HepG2 (cell line): Measurements from ENCODE around the gene SHBG. TPM values are rescaled to one million over a fixed set of nuclear protein-coding genes. Genes with fewer than 3 reads are reported as not detected.

ENCODE experiments used
- GFI1 ChIP-seq: sonication (generic); formaldehyde crosslinking; IDR thresholded peaks from 2 replicates; pipeline ENCODE4 v1.5.0; 2020; ENCODE audit warnings: missing genetic modification reagents, mild to moderate bottlenecking, borderline replicate concordance
- HDAC6 ChIP-seq: fragments of 200-600 bp; sonication (generic); IDR thresholded peaks from 2 replicates; pipeline ENCODE4 v1.7.0; 2017; ENCODE audit warnings: mild to moderate bottlenecking, antibody characterized with exemption, low read length, low read depth
- IKZF4 ChIP-seq: sonication (generic); formaldehyde crosslinking; IDR thresholded peaks from 2 replicates; pipeline ENCODE4 v1.5.1; 2020; ENCODE audit warnings: borderline replicate concordance, mild to moderate bottlenecking, low read depth, missing genetic modification reagents; ENCODE audit errors: not compliant biosample characterization
- NPAS2 ChIP-seq: sonication (generic); formaldehyde crosslinking; IDR thresholded peaks from 2 replicates; pipeline ENCODE4 v1.8.0; 2022; ENCODE audit warnings: mild to moderate bottlenecking, missing genetic modification reagents, borderline replicate concordance
- NR2C2 ChIP-seq: sonication (generic); formaldehyde crosslinking; IDR thresholded peaks from 2 replicates; pipeline ENCODE4 v1.4.0; 2020; ENCODE audit warnings: missing genetic modification reagents, mild to moderate bottlenecking, moderate library complexity, borderline replicate concordance
- SNRNP70 ChIP-seq: fragments of 200-400 bp; formaldehyde crosslinking; IDR thresholded peaks from 2 replicates; pipeline ENCODE4 v1.6.1; 2017; ENCODE audit warnings: mild to moderate bottlenecking, low read depth, low read length, moderate library complexity
- TOPORS ChIP-seq: sonication (generic); formaldehyde crosslinking; IDR thresholded peaks from 2 replicates; pipeline ENCODE4 v1.8.0; 2023; ENCODE audit warnings: mild to moderate bottlenecking, missing genetic modification reagents
- ZNF101 ChIP-seq: sonication (generic); formaldehyde crosslinking; IDR thresholded peaks from 2 replicates; pipeline ENCODE4 v1.4.0; 2020; ENCODE audit warnings: mild to moderate bottlenecking, low read depth, missing genetic modification reagents, borderline replicate concordance
- ZNF296 ChIP-seq: sonication (generic); formaldehyde crosslinking; conservative IDR thresholded peaks from 2 replicates; pipeline ENCODE4 v1.5.0; 2020; ENCODE audit warnings: mild to moderate bottlenecking, missing genetic modification reagents
- ZNF430 ChIP-seq: sonication (generic); formaldehyde crosslinking; IDR thresholded peaks from 2 replicates; pipeline ENCODE4 v1.9.0; 2021; ENCODE audit warnings: mild to moderate bottlenecking, missing genetic modification reagents
- ZNF562 ChIP-seq: sonication (generic); formaldehyde crosslinking; IDR thresholded peaks from 2 replicates; pipeline ENCODE4 v1.8.0; 2022; ENCODE audit warnings: missing genetic modification reagents, borderline replicate concordance
- polyA plus RNA-seq, 8 experiments: library from polyadenylated mRNA; depleted of rRNA in 3 of 8; stranded (reverse) in 7 of 8; unstranded in 1 of 8; fragments of >200 nt; fragmentation: Illumina TruSeq in 4 of 8; extraction: Trizol in 4 of 8; gene quantifications; 2 replicates each; pipeline versions ENCODE4 v1.2.1 to v1.2.3, GENCODE V29; 2011 to 2016; ENCODE audit warnings: low read depth in 4 of 8, missing spikeins in 1 of 8, mixed read lengths in 1 of 8; ENCODE audit not compliant: insufficient read depth in 1 of 8
- total RNA-seq, 5 experiments: library from RNA; depleted of rRNA; stranded (reverse); fragments of >200 nt; fragmentation: Illumina TruSeq; extraction: Trizol; gene quantifications; 2 replicates each; pipeline ENCODE4 v1.2.3, GENCODE V29; 2016; ENCODE audit warnings: low read depth in 1 of 5
- TF ChIP-seq, protein P1 (sequence below): sonication (generic); formaldehyde crosslinking; IDR thresholded peaks from 2 replicates; pipeline ENCODE4 v1.9.0; 2021; ENCODE audit warnings: missing genetic modification reagents, mild to moderate bottlenecking, borderline replicate concordance
- TF ChIP-seq, protein P2 (sequence below): IDR thresholded peaks from 2 replicates; pipeline ENCODE4 v1.6.1; 2016; ENCODE audit warnings: control low read depth
- TF ChIP-seq, protein P3 (sequence below): sonication (generic); formaldehyde crosslinking; IDR thresholded peaks from 2 replicates; pipeline ENCODE4 v1.5.1; 2020; ENCODE audit warnings: mild to moderate bottlenecking, missing genetic modification reagents, moderate library complexity
- TF ChIP-seq, protein P4 (sequence below): sonication (generic); formaldehyde crosslinking; conservative IDR thresholded peaks from 2 replicates; pipeline ENCODE4 v1.8.0; 2022; ENCODE audit warnings: missing genetic modification reagents
- TF ChIP-seq, protein P5 (sequence below): sonication (generic); formaldehyde crosslinking; IDR thresholded peaks from 2 replicates; pipeline ENCODE4 v1.4.0; 2020; ENCODE audit warnings: missing genetic modification reagents

The SHBG gene
- total and polyA plus RNA-seq, 2 of the 13 experiments (the other 11 are each of a cell fraction or from before 2014, with no cell fraction given): 4.0 to 6.1 TPM

DNA sequence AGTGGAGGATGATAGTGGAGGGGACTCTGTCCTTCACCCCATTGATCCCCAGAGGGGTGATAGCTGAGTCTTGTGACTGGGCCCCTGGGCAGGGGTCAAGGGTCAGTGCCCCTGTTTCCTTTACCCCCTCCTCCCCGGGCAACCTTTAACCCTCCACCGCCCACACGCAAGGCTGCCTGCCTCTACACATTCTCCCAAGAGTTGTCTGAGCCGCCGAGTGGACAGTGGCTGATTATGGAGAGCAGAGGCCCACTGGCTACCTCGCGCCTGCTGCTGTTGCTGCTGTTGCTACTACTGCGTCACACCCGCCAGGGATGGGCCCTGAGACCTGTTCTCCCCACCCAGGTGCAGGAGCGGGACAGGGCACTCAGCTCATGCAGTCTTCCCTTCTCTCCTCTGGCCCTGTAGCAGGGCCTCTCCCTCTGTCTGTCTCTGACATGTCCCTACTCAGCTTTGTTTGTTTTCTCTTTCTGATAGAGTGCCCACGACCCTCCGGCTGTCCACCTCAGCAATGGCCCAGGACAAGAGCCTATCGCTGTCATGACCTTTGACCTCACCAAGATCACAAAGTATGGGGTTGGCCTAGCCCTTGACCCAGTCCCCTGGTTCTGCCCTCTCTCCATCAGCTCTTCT, at the start of gene SHBG (continued):
- no peak for TF ChIP-seq ZNF430 (CRISPR knock-in tag)
- TF ChIP-seq NR2C2 (CRISPR knock-in tag): peak; percentile 94
- 0 out of 2 replicates have a peak, but pooled peaks have one; percentile 49 for TF ChIP-seq ZNF296 (CRISPR knock-in tag)
- TF ChIP-seq, protein P1, sequence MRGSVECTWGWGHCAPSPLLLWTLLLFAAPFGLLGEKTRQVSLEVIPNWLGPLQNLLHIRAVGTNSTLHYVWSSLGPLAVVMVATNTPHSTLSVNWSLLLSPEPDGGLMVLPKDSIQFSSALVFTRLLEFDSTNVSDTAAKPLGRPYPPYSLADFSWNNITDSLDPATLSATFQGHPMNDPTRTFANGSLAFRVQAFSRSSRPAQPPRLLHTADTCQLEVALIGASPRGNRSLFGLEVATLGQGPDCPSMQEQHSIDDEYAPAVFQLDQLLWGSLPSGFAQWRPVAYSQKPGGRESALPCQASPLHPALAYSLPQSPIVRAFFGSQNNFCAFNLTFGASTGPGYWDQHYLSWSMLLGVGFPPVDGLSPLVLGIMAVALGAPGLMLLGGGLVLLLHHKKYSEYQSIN (CRISPR knock-in tag): no peak
- TF ChIP-seq, protein P2, sequence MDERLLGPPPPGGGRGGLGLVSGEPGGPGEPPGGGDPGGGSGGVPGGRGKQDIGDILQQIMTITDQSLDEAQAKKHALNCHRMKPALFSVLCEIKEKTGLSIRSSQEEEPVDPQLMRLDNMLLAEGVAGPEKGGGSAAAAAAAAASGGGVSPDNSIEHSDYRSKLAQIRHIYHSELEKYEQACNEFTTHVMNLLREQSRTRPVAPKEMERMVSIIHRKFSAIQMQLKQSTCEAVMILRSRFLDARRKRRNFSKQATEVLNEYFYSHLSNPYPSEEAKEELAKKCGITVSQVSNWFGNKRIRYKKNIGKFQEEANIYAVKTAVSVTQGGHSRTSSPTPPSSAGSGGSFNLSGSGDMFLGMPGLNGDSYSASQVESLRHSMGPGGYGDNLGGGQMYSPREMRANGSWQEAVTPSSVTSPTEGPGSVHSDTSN (CRISPR knock-in tag): no peak
- TF ChIP-seq GFI1 (CRISPR knock-in tag): 0 out of 2 replicates have a peak, but pooled peaks have one; percentile 25
- no peak for TF ChIP-seq ZNF101 (CRISPR knock-in tag)
- no peak for TF ChIP-seq NPAS2 (CRISPR knock-in tag)
- TF ChIP-seq, protein P3, sequence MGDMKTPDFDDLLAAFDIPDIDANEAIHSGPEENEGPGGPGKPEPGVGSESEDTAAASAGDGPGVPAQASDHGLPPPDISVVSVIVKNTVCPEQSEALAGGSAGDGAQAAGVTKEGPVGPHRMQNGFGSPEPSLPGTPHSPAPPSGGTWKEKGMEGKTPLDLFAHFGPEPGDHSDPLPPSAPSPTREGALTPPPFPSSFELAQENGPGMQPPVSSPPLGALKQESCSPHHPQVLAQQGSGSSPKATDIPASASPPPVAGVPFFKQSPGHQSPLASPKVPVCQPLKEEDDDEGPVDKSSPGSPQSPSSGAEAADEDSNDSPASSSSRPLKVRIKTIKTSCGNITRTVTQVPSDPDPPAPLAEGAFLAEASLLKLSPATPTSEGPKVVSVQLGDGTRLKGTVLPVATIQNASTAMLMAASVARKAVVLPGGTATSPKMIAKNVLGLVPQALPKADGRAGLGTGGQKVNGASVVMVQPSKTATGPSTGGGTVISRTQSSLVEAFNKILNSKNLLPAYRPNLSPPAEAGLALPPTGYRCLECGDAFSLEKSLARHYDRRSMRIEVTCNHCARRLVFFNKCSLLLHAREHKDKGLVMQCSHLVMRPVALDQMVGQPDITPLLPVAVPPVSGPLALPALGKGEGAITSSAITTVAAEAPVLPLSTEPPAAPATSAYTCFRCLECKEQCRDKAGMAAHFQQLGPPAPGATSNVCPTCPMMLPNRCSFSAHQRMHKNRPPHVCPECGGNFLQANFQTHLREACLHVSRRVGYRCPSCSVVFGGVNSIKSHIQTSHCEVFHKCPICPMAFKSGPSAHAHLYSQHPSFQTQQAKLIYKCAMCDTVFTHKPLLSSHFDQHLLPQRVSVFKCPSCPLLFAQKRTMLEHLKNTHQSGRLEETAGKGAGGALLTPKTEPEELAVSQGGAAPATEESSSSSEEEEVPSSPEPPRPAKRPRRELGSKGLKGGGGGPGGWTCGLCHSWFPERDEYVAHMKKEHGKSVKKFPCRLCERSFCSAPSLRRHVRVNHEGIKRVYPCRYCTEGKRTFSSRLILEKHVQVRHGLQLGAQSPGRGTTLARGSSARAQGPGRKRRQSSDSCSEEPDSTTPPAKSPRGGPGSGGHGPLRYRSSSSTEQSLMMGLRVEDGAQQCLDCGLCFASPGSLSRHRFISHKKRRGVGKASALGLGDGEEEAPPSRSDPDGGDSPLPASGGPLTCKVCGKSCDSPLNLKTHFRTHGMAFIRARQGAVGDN (CRISPR knock-in tag): peak; percentile 87
- TF ChIP-seq IKZF4 (CRISPR knock-in tag): no peak
- TF ChIP-seq, protein P4, sequence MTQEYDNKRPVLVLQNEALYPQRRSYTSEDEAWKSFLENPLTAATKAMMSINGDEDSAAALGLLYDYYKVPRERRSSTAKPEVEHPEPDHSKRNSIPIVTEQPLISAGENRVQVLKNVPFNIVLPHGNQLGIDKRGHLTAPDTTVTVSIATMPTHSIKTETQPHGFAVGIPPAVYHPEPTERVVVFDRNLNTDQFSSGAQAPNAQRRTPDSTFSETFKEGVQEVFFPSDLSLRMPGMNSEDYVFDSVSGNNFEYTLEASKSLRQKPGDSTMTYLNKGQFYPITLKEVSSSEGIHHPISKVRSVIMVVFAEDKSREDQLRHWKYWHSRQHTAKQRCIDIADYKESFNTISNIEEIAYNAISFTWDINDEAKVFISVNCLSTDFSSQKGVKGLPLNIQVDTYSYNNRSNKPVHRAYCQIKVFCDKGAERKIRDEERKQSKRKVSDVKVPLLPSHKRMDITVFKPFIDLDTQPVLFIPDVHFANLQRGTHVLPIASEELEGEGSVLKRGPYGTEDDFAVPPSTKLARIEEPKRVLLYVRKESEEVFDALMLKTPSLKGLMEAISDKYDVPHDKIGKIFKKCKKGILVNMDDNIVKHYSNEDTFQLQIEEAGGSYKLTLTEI (CRISPR knock-in tag): no peak
- no peak for TF ChIP-seq ZNF562 (CRISPR knock-in tag)
- TF ChIP-seq, protein P5, sequence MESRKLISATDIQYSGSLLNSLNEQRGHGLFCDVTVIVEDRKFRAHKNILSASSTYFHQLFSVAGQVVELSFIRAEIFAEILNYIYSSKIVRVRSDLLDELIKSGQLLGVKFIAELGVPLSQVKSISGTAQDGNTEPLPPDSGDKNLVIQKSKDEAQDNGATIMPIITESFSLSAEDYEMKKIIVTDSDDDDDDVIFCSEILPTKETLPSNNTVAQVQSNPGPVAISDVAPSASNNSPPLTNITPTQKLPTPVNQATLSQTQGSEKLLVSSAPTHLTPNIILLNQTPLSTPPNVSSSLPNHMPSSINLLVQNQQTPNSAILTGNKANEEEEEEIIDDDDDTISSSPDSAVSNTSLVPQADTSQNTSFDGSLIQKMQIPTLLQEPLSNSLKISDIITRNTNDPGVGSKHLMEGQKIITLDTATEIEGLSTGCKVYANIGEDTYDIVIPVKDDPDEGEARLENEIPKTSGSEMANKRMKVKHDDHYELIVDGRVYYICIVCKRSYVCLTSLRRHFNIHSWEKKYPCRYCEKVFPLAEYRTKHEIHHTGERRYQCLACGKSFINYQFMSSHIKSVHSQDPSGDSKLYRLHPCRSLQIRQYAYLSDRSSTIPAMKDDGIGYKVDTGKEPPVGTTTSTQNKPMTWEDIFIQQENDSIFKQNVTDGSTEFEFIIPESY: no peak
- no peak for TF ChIP-seq SNRNP70
- TF ChIP-seq TOPORS (CRISPR knock-in tag): no peak
- no peak for TF ChIP-seq HDAC6
